Neural cell (in vitro differentiated cells): ENCODE results near the gene AFF2. TPM values are rescaled to one million over a fixed set of nuclear protein-coding genes. Genes with fewer than 3 reads are reported as not detected.
A peak's percentile ranks its signal among the peaks of the same experiment; 100 is the strongest.

ENCODE experiments used
- H2AFZ ChIP-seq: fragments of 200-600, 300-800 bp; sonication (generic), shearing (Covaris generic); 2 replicates; pipeline ENCODE4 v1.6.0; 2014; ENCODE audit warnings: low read depth, mild to moderate bottlenecking, antibody characterized with exemption, low read length, moderate library complexity
- H3F3A ChIP-seq: fragments of 200-600 bp; shearing (Covaris generic); 2 replicates; pipeline ENCODE4 v1.6.1; 2016; ENCODE audit warnings: mild to moderate bottlenecking, moderate library complexity, mixed read lengths, antibody characterized with exemption, low read length; ENCODE audit not compliant: insufficient read depth, poor library complexity, severe bottlenecking
- H3K27ac ChIP-seq: fragments of 200-600, 300-800 bp; sonication (generic), shearing (Covaris generic); 2 replicates; pipeline ENCODE4 v1.5.1; 2014; ENCODE audit warnings: mild to moderate bottlenecking, low read length, moderate library complexity
- H3K27me3 ChIP-seq: fragments of 300-800, 200-600 bp; sonication (generic), shearing (Covaris generic); 2 replicates; pipeline ENCODE4 v1.6.0; 2014; ENCODE audit warnings: mild to moderate bottlenecking, low read depth, low read length, moderate library complexity; ENCODE audit not compliant: insufficient read depth
- H3K36me3 ChIP-seq: fragments of 300-800, 200-600 bp; sonication (generic), shearing (Covaris generic); 2 replicates; pipeline ENCODE4 v1.5.1; 2014; ENCODE audit warnings: mild to moderate bottlenecking, antibody characterized with exemption, low read length, moderate library complexity; ENCODE audit not compliant: insufficient read depth
- H3K4me2 ChIP-seq: fragments of 300-800, 200-600 bp; sonication (generic), shearing (Covaris generic); 2 replicates; pipeline ENCODE4 v1.6.0; 2014; ENCODE audit warnings: mild to moderate bottlenecking, low read length
- H3K4me3 ChIP-seq: fragments of 300-800, 200-600 bp; sonication (generic), shearing (Covaris generic); 2 replicates; pipeline ENCODE4 v1.5.1; 2014; ENCODE audit warnings: mild to moderate bottlenecking, low read length, moderate library complexity
- H3K79me2 ChIP-seq: fragments of 200-600 bp; shearing (Covaris generic); replicated peaks from 2 replicates; pipeline ENCODE4 v1.6.0; 2014; ENCODE audit warnings: mild to moderate bottlenecking, low read length, moderate library complexity; ENCODE audit not compliant: insufficient read depth
- H3K9ac ChIP-seq: fragments of 300-800, 200-600 bp; sonication (generic), shearing (Covaris generic); 2 replicates; pipeline ENCODE4 v1.6.1; 2016; ENCODE audit warnings: mild to moderate bottlenecking, low read length, mixed read lengths
- H3K9me2 ChIP-seq: fragments of 200-600 bp; shearing (Covaris generic); 2 replicates; pipeline ENCODE4 v1.6.1; 2016; ENCODE audit warnings: mild to moderate bottlenecking, low read length, mixed read lengths; ENCODE audit not compliant: insufficient read depth
- H3K9me3 ChIP-seq: fragments of 200-600, 300-800 bp; sonication (generic), shearing (Covaris generic); 2 replicates; pipeline ENCODE4 v1.6.1; 2016; ENCODE audit warnings: mild to moderate bottlenecking, mixed run types, low read length, moderate library complexity, mixed read lengths
- H4K20me1 ChIP-seq: fragments of 200-600 bp; shearing (Covaris generic); 2 replicates; pipeline ENCODE4 v1.6.1; 2016; ENCODE audit warnings: mild to moderate bottlenecking, mixed run types; ENCODE audit not compliant: insufficient read depth
- CTCF ChIP-seq: fragments of 450-650 bp; IDR thresholded peaks from 2 replicates; pipeline ENCODE4 v1.5.1; 2014; ENCODE audit warnings: antibody characterized with exemption, mild to moderate bottlenecking, moderate library complexity; ENCODE audit not compliant: poor library complexity, severe bottlenecking
- EP300 ChIP-seq: fragments of 450-650 bp; conservative IDR thresholded peaks from 2 replicates; pipeline ENCODE4 v1.6.1; 2014; ENCODE audit warnings: antibody characterized with exemption, mild to moderate bottlenecking, moderate library complexity; ENCODE audit not compliant: poor library complexity, severe bottlenecking
- EZH2 ChIP-seq: fragments of 200-600, 300-800 bp; shearing (Covaris generic), sonication (generic); IDR thresholded peaks from 2 replicates; pipeline ENCODE4 v1.6.1; 2014; ENCODE audit warnings: antibody characterized with exemption, low read length, borderline replicate concordance, mild to moderate bottlenecking; ENCODE audit not compliant: insufficient read depth, poor library complexity, severe bottlenecking
- MXI1 ChIP-seq: fragments of 450-650 bp; conservative IDR thresholded peaks from 2 replicates; pipeline ENCODE4 v1.6.1; 2014; ENCODE audit warnings: antibody characterized with exemption, mild to moderate bottlenecking; ENCODE audit not compliant: poor library complexity, severe bottlenecking
- POLR2AphosphoS5 ChIP-seq: IDR thresholded peaks from 2 replicates; pipeline ENCODE4 v1.6.1; 2012
- RAD21 ChIP-seq: fragments of 450-650 bp; conservative IDR thresholded peaks from 2 replicates; pipeline ENCODE4 v1.6.1; 2014; ENCODE audit warnings: antibody characterized with exemption, mild to moderate bottlenecking, moderate library complexity
- REST ChIP-seq: IDR thresholded peaks from 2 replicates; pipeline ENCODE4 v1.6.1; 2012; ENCODE audit warnings: borderline replicate concordance
- SMC3 ChIP-seq: fragments of 450-650 bp; conservative IDR thresholded peaks from 2 replicates; pipeline ENCODE4 v1.6.1; 2014; ENCODE audit warnings: antibody characterized with exemption, mild to moderate bottlenecking, moderate library complexity; ENCODE audit not compliant: poor library complexity
- TAF1 ChIP-seq: IDR thresholded peaks from 2 replicates; pipeline ENCODE4 v1.6.1; 2012; ENCODE audit warnings: low read depth
- polyA plus RNA-seq: library from polyadenylated mRNA; depleted of rRNA; stranded (reverse); fragments of >200 nt; gene quantifications from 2 replicates; pipeline ENCODE4 v1.2.3, GENCODE V29; 2014

AFF2 gene
- polyA plus RNA-seq, 1 donor from 2014 or later = 10.5 TPM

GRCh38 chrX:148504506-148504905, 4.1 kb downstream of the AFF2 start:
- peaks cover 77% of the 10 kb centered on the region for H3K79me2 ChIP-seq
- H4K20me1 ChIP-seq = no peaks in the 10 kb centered on the region
- no peaks in the 10 kb centered on the region for H3K9me2 ChIP-seq
- H3K9ac ChIP-seq = peak overlapping the region; percentile 69
- peak overlapping the region; percentile 59 for H3K4me2 ChIP-seq
- H3K27ac ChIP-seq = peak overlapping the region; percentile 24
- no peaks in the 10 kb centered on the region for H3F3A ChIP-seq
- no peaks in the 10 kb centered on the region for H3K9me3 ChIP-seq
- no peaks in the 10 kb centered on the region for H3K27me3 ChIP-seq
- H2AFZ ChIP-seq = no peak overlapping the region
- no peaks in the 10 kb centered on the region for H3K36me3 ChIP-seq
- TF ChIP-seq TAF1 (no peak), EZH2 (no peak), SMC3 (no peak), RAD21 (no peak), POLR2AphosphoS5 (no peak), REST (no peak), MXI1 (no peak)
- H3K4me3 ChIP-seq = peak overlapping the region; percentile 85

GRCh38 chrX:148507418-148507817, 7.0 kb downstream of the AFF2 start:
- Histone ChIP-seq H3F3A (no peaks in the 10 kb centered on the region), H3K27ac (no peak overlapping the region), H2AFZ (no peak overlapping the region), H3K79me2 (peaks cover 68% of the 10 kb centered on the region), H3K9ac (no peak overlapping the region), H3K9me3 (no peaks in the 10 kb centered on the region), H3K27me3 (no peaks in the 10 kb centered on the region), H4K20me1 (no peaks in the 10 kb centered on the region), H3K4me3 (no peak overlapping the region), H3K4me2 (no peak overlapping the region), H3K9me2 (no peaks in the 10 kb centered on the region), H3K36me3 (no peaks in the 10 kb centered on the region)
- TF ChIP-seq RAD21 (no peak), EZH2 (no peak), SMC3 (no peak), POLR2AphosphoS5 (no peak), MXI1 (no peak)

GRCh38 chrX:148512453-148512852, 12.0 kb downstream of the AFF2 start:
- Histone ChIP-seq H2AFZ (no peak overlapping the region), H3K27me3 (no peaks in the 10 kb centered on the region), H3K36me3 (no peaks in the 10 kb centered on the region), H3K9me2 (no peaks in the 10 kb centered on the region), H3K79me2 (peaks cover 23% of the 10 kb centered on the region), H3K4me3 (no peak overlapping the region), H3K9ac (no peak overlapping the region), H3K27ac (no peak overlapping the region), H3F3A (no peaks in the 10 kb centered on the region), H4K20me1 (no peaks in the 10 kb centered on the region), H3K9me3 (no peaks in the 10 kb centered on the region), H3K4me2 (no peak overlapping the region)
- TF ChIP-seq TAF1 = no peak
- TF ChIP-seq POLR2AphosphoS5 = no peak
- TF ChIP-seq CTCF = no peak
- no peak for TF ChIP-seq REST
- TF ChIP-seq MXI1 = no peak
- TF ChIP-seq RAD21 = no peak
- no peak for TF ChIP-seq EZH2
- no peak for TF ChIP-seq SMC3
- no peak for TF ChIP-seq EP300
